Psoas muscle (tissue), 8 donors: Measurements from ENCODE around the gene ZNF337. TPM values are rescaled to one million over a fixed set of nuclear protein-coding genes. Genes with fewer than 3 reads are reported as not detected.
"Not testable (repeated sequence)": the region's sequence is repeated elsewhere in the genome, so short reads cannot be mapped to it uniquely, and the experiment has no call there.

Source experiments
- ATAC-seq, 4 donors: fragments of 200-7000 bp; cut with Tn5 transposase; one replicate each; pipeline ENCODE4 v1.9.1; 2020; ENCODE audit warnings: moderate library complexity in 3 of 4, mild to moderate bottlenecking in 2 of 4
- DNase-seq, 2 donors: peaks; one replicate each; pipeline ENCODE4 v3.0.0-alpha.2; 2020
- H3K27ac ChIP-seq: fragments of 200-600 bp; one replicate; pipeline ENCODE4 v1.8.0; 2022
- H3K27me3 ChIP-seq, 3 donors: fragments of 200-600 bp in 1 of 3; one replicate each; pipeline versions ENCODE4 v1.6.1 to v1.8.0; 2013 to 2022; ENCODE audit warnings: low read length in 2 of 3, mild to moderate bottlenecking in 2 of 3, moderate library complexity in 1 of 3; ENCODE audit not compliant: insufficient read depth in 3 of 3
- H3K36me3 ChIP-seq, 2 donors: fragments of 200-600 bp in 1 of 2; one replicate each; pipeline versions ENCODE4 v1.6.1 to v1.8.0; 2013 to 2022; ENCODE audit warnings: low read depth in 1 of 2, mild to moderate bottlenecking in 1 of 2, moderate library complexity in 1 of 2; ENCODE audit not compliant: insufficient read depth in 1 of 2
- H3K4me1 ChIP-seq: fragments of 200-600 bp; one replicate; pipeline ENCODE4 v1.8.0; 2022
- H3K4me3 ChIP-seq: fragments of 200-600 bp; one replicate; pipeline ENCODE4 v1.8.0; 2022; ENCODE audit warnings: mild to moderate bottlenecking
- H3K9me3 ChIP-seq: fragments of 200-600 bp; one replicate; pipeline ENCODE4 v1.8.0; 2022
- WGBS, 3 donors: extraction: QIAGEN DNeasy Blood & Tissue Kit; methylation state at CpG; one replicate each; pipeline versions ENCODE4 v1.1.6 to v1.1.7; 2013; 5-methylcytosine and 5-hydroxymethylcytosine counted together
- intact Hi-C, 2 donors: fragments of 100-400 bp; cut with DNase I; formaldehyde crosslinking; loops; one replicate each; pipeline versions ENCODE4 v1.11.0 to v1.14.2; 2022
- polyA plus RNA-seq, 3 donors: library from polyadenylated mRNA; stranded (reverse); fragments of 200-250 nt; gene quantifications; one replicate each; pipeline ENCODE4 v1.2.3, GENCODE V29; 2013
- total RNA-seq, 4 donors: library from RNA; stranded (reverse); fragmentation: NEBNext Ultra II Directional in 2 of 4; extraction: Animal tissue kit (Norgen Biotek cat#: 25700) in 2 of 4; gene quantifications; one replicate each; pipeline versions ENCODE4 v1.2.1 to v1.2.4, GENCODE V29; 2021 to 2023
- TF ChIP-seq, protein P1 (sequence below): fragments of 200-600 bp; IDR thresholded peaks from one replicate; pipeline ENCODE4 v1.8.0; 2022; ENCODE audit warnings: antibody characterized with exemption
- donor health status: healthy with polysubstance abuse.
- donor health status: DM: no; HTN: no; CAD: no; lungs with moderate emphysema.
- donor health status: Bipolar disorder and iron deficiency.
- donor health status: healthy.
- donor health status: DM: yes; HTN: yes; CAD: no.
- donor health status: DM: no; HTN: no; CAD: no.
- donor health status: DM: no; HTN: no; CAD: no.
- donor health status: DM: yes; HTN: yes; CAD: no.

The ZNF337 gene
- total and polyA plus RNA-seq, 7 donors, result 4.1 to 12.5 (median 8.0) TPM

DNA sequence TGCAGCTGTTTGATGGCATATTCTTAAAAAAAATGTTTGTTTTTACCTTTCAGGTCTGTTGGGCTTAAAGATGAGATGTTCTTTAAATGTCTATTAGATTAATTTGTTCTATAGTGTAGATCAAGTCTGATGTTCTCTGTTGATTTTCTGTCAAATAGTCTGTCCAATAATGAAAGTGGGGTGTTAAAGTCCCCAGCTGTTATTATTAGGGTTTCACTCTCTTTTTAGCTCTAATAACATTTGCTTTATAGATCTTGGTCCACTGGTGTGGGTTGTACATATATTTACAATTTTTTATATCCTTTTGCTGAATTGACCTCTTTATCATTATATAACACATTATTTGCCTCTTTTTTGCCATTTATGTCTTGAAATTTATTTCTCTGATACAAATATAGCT is 11.0 kb upstream of the ZNF337 start:
- DNase-seq (no peak), ATAC-seq (no peak)
- H3K27ac ChIP-seq, result no peak overlapping the region
- H3K27me3 ChIP-seq, result no peaks in the 10 kb centered on the region
- H3K36me3 ChIP-seq, result no peaks in the 10 kb centered on the region
- no peaks in the 10 kb centered on the region for H3K4me1 ChIP-seq
- TF ChIP-seq, protein P1, sequence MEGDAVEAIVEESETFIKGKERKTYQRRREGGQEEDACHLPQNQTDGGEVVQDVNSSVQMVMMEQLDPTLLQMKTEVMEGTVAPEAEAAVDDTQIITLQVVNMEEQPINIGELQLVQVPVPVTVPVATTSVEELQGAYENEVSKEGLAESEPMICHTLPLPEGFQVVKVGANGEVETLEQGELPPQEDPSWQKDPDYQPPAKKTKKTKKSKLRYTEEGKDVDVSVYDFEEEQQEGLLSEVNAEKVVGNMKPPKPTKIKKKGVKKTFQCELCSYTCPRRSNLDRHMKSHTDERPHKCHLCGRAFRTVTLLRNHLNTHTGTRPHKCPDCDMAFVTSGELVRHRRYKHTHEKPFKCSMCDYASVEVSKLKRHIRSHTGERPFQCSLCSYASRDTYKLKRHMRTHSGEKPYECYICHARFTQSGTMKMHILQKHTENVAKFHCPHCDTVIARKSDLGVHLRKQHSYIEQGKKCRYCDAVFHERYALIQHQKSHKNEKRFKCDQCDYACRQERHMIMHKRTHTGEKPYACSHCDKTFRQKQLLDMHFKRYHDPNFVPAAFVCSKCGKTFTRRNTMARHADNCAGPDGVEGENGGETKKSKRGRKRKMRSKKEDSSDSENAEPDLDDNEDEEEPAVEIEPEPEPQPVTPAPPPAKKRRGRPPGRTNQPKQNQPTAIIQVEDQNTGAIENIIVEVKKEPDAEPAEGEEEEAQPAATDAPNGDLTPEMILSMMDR, result no peak
- peaks cover 6% of the 10 kb centered on the region for H3K9me3 ChIP-seq
- no peak overlapping the region for H3K4me3 ChIP-seq
- intact Hi-C loops, result no loop called here

DNA sequence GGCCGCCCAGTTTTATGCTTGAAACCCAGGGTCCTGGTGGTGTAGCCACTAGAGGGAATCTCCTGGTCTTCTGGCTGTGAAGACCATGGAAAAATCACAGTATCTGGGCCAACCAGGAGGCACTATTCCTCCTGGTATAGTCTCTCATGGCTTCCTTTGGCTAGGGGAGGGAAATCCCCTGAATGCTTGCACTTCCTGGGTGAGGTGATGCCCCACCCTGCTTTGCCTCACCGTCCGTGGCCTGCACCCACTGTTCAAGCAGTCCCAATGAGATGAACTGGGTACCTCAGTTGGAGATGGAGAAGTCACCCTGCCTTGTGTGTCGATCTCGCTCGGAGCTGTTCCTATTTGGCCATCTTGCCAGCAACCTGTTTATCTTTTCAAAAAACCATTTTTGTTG is 10.1 kb upstream of the ZNF337 start:
- Histone ChIP-seq H3K9me3 (no peaks in the 10 kb centered on the region), H3K27ac (no peak overlapping the region), H3K4me1 (no peaks in the 10 kb centered on the region), H3K36me3 (no peaks in the 10 kb centered on the region), H3K27me3 (no peaks in the 10 kb centered on the region), H3K4me3 (no peak overlapping the region)
- DNase-seq (no peak), ATAC-seq (no peak)
- intact Hi-C loops, result no loop called here
- WGBS, 3 donors, result 90 to 96% (median 92%) methylated on average over 6 of the region's 6 CpGs
- TF ChIP-seq, protein P1, result no peak

GRCh38 chr20:25705830-25706351 is 9.2 kb upstream of the ZNF337 start:
- no peak overlapping the region for H3K27ac ChIP-seq
- no peak overlapping the region for H3K4me3 ChIP-seq
- DNase-seq (no peak), ATAC-seq (no peak)
- H3K36me3 ChIP-seq, result no peaks in the 10 kb centered on the region
- no peaks in the 10 kb centered on the region for H3K9me3 ChIP-seq
- intact Hi-C loops, result no loop called here
- TF ChIP-seq, protein P1, result no peak
- H3K27me3 ChIP-seq, result no peaks in the 10 kb centered on the region
- no peaks in the 10 kb centered on the region for H3K4me1 ChIP-seq

- intact Hi-C loops, H3K27me3 ChIP-seq, H3K4me3 ChIP-seq, H3K4me1 ChIP-seq, DNase-seq, H3K36me3 ChIP-seq, ATAC-seq, H3K27ac ChIP-seq: not testable (repeated sequence)
- H3K9me3 ChIP-seq, result peaks cover 13% of the 10 kb centered on the region
- WGBS, 3 donors, result 97 to 98% (median 97%) methylated on average over 2 of the region's 2 CpGs
Observed at GRCh38 chr20:25704303-25704702, 7.7 kb upstream of the ZNF337 start.

DNA sequence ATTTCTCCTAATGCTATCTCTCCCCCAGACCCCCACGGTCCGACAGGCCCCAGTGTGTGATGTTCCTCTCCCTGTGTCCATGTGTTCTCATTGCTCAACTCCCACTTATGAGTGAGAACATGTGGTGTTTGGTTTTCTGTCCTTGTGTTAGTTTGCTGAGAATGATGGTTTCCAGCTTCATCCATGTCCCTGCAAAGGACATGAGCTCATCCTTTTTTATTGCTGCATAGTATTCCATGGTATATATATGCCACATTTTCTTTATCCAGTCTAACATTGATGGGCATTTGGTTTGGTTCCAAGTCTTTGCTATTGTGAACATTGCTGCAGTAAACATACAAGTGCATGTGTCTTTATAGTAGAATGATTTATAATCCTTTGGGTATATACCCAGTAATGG is 4.2 kb upstream of the ZNF337 start:
- H3K9me3 ChIP-seq, result peaks cover 16% of the 10 kb centered on the region
- H3K36me3 ChIP-seq, intact Hi-C loops, H3K4me3 ChIP-seq, H3K4me1 ChIP-seq, DNase-seq, ATAC-seq, H3K27me3 ChIP-seq, H3K27ac ChIP-seq: not testable (repeated sequence)
- 94 to 100% (median 97%) methylated on average over 2 of the region's 2 CpGs for WGBS, 3 donors

GRCh38 chr20:25699914-25700313 is 3.3 kb upstream of the ZNF337 start:
- DNase-seq, result no peak
- Histone ChIP-seq H3K27me3 (no peaks in the 10 kb centered on the region), H3K36me3 (no peaks in the 10 kb centered on the region), H3K27ac (no peak overlapping the region), H3K4me3 (no peak overlapping the region), H3K9me3 (peaks cover 16% of the 10 kb centered on the region), H3K4me1 (peaks cover 11% of the 10 kb centered on the region)
- no peak for ATAC-seq
- WGBS, 3 donors, result 50 to 70% (median 63%) methylated on average over 1 of the region's 1 CpG
- intact Hi-C loops, result loop anchor here (10.0 kb wide), 3 partner anchors 75 to 445 kb away; partner anchors contain the start of genes GINS1 (in 1 of the 2) and NANP (in 1 of the 2)
- TF ChIP-seq, protein P1, result no peak
